Pancreas (tissue), 10 donors: Measurements from ENCODE around the gene COL6A5. TPM values are rescaled to one million over a fixed set of nuclear protein-coding genes. Genes with fewer than 3 reads are reported as not detected.

Experiments used
- ATAC-seq, 4 donors: fragments of 200-7000 bp; cut with Tn5 transposase; one replicate each; pipeline versions ENCODE4 v1.8.0 to v1.9.1; 2020; ENCODE audit warnings: mild to moderate bottlenecking in 4 of 4, moderate library complexity in 4 of 4
- DNase-seq, 6 donors: peaks; one replicate each; pipeline ENCODE4 v3.0.0-alpha.2; 2020
- FAIRE-seq: peaks from 2 replicates; lab custom pipeline; 2012; peaks lifted over from hg19 to GRCh38; lab: Jason Lieb, UNC
- H3K27ac ChIP-seq, 4 donors: fragments of 200-600 bp; sonication (generic); 1 replicate in 3 of 4; 2 replicates in 1 of 4; pipeline versions ENCODE4 v1.5.0 to v1.8.0; 2020
- H3K27me3 ChIP-seq, 4 donors: fragments of 200-600 bp; one replicate each; pipeline ENCODE4 v1.8.0; 2021
- H3K36me3 ChIP-seq, 3 donors: fragments of 200-600 bp; sonication (generic) in 1 of 3; one replicate each; pipeline versions ENCODE4 v1.5.0 to v1.8.0; 2020 to 2021
- H3K4me1 ChIP-seq, 3 donors: fragments of 200-600 bp; one replicate each; pipeline ENCODE4 v1.8.0; 2021
- H3K4me3 ChIP-seq, 4 donors: fragments of 200-600 bp; sonication (generic) in 2 of 4; one replicate each; pipeline versions ENCODE4 v1.5.0 to v1.8.0; 2020 to 2021
- H3K9me3 ChIP-seq, 4 donors: fragments of 200-600 bp; one replicate each; pipeline ENCODE4 v1.8.0; 2021
- WGBS, 2 donors: extraction: QIAGEN DNeasy Blood & Tissue Kit; methylation state at CpG; one replicate each; pipeline ENCODE4 v1.1.7; 2013; 5-methylcytosine and 5-hydroxymethylcytosine counted together
- intact Hi-C, 3 donors: fragments of 100-400 bp; cut with DNase I; formaldehyde crosslinking; loops; one replicate each; pipeline versions ENCODE4 v1.11.1 to v1.14.2; 2022
- polyA plus RNA-seq, 2 donors: library from polyadenylated mRNA; stranded (reverse); fragments of 200-250 nt; gene quantifications; one replicate each; pipeline ENCODE4 v1.2.3, GENCODE V29; 2013
- total RNA-seq, 6 donors: library from RNA; stranded (reverse); fragmentation: NEBNext Ultra II Directional in 4 of 6; extraction: Animal tissue kit (Norgen Biotek cat#: 25700) in 4 of 6; gene quantifications; one replicate each; pipeline versions ENCODE4 v1.2.1 to v1.2.4, GENCODE V29; 2021 to 2023
- TF ChIP-seq, protein P1 (sequence below), 4 donors: fragments of 200-600 bp; sonication (generic) in 3 of 4; IDR thresholded peaks; one replicate each; pipeline versions ENCODE4 v1.5.0 to v1.8.0; 2021; ENCODE audit warnings: antibody characterized with exemption in 4 of 4
- donor health status: healthy with polysubstance abuse.
- donor health status: DM: no; HTN: no; CAD: no; lungs with moderate emphysema.
- donor health status: DM: no; HTN: no; CAD: no.
- donor health status: control.
- donor health status: control.
- donor health status: Bipolar disorder and iron deficiency.
- donor health status: DM: yes; HTN: yes; CAD: no.
- donor health status: DM: no; HTN: no; CAD: no.
- donor health status: DM: no; HTN: no; CAD: no.
- donor health status: DM: yes; HTN: yes; CAD: no.

COL6A5 gene
- under 1 TPM in 1 of 6 donors, not detected in 5; 0.03 TPM for total RNA-seq
- not detected for polyA plus RNA-seq

DNA sequence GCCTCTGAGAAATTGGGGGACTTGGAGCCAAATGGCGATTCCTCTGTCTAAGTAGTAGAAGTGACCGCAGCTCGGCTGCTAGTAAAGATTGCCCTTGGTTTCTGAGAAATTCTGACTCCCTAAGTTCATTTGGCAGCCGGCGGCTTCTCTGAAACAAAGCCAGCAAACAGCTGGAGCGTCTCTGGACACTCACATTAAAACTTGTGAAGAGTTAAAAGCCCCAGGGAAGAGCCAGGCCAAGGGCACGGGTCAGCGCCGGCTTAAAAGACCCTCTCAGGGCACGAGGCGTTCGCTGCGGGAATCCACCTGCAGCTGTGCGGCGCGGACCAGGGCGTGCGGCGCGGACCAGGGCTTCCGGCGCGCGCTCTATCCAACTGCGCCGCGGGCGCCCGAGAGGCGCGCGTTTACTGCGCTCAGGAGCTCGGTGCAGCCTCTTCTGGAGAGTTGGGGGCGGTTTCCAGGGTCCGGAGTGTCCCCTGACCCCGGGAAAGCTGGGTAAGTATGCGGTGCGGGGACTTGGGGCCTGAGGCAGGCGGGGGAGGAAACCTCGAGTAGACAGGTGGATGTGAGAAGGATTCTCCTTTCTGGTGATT is at the start of gene COL6A5:
COL6A5 (plus strand) TSS at position 186 of the 593 bp plus-strand sequence. CDS start 27,967 bp downstream, outside the sequence.
- H3K9me3 ChIP-seq = no peaks in the 10 kb centered on the region
- peaks cover 0 to 7% (median 3%) of the 10 kb centered on the region in 4 donors for H3K27me3 ChIP-seq
- ATAC-seq = no peak
- DNase-seq = peak in 2 of 6 donors; percentile 28
- H3K27ac ChIP-seq = no peak within 1 kb of the TSS
- no peak for FAIRE-seq
- H3K4me1 ChIP-seq = no peaks in the 10 kb centered on the region
- H3K4me3 ChIP-seq = no peak within 1 kb of the TSS
- H3K36me3 ChIP-seq = no peaks in the 10 kb centered on the region
- WGBS, 2 donors = 1% methylated on average over 37 to 41 of the region's 41 CpGs
- intact Hi-C loops = no loop called here
- TF ChIP-seq, protein P1, sequence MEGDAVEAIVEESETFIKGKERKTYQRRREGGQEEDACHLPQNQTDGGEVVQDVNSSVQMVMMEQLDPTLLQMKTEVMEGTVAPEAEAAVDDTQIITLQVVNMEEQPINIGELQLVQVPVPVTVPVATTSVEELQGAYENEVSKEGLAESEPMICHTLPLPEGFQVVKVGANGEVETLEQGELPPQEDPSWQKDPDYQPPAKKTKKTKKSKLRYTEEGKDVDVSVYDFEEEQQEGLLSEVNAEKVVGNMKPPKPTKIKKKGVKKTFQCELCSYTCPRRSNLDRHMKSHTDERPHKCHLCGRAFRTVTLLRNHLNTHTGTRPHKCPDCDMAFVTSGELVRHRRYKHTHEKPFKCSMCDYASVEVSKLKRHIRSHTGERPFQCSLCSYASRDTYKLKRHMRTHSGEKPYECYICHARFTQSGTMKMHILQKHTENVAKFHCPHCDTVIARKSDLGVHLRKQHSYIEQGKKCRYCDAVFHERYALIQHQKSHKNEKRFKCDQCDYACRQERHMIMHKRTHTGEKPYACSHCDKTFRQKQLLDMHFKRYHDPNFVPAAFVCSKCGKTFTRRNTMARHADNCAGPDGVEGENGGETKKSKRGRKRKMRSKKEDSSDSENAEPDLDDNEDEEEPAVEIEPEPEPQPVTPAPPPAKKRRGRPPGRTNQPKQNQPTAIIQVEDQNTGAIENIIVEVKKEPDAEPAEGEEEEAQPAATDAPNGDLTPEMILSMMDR (IDR thresholded peaks at IDR 0.05) = no peak

DNA sequence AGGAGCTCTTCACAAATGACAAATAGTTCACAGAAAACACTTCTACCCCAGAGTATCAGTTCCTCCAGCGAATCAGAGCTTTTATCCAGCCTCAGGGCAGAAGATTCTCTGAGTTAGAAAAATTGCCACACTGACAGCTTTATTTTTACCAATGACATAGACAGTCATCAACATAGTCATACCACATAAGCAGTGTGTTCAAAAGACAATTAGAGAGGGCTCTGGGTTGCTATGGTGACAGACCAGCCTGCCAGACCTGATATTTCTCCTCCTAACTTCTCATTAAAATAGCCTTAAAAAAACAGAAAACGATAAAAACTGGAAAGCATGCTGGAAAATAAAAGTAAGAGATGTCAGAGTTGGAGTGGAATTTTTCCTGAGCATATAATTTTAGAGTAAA is 45.9 kb upstream of the COL6A5 start:
- ATAC-seq = no peak
- no peak for DNase-seq
- no peaks in the 10 kb centered on the region for H3K27me3 ChIP-seq
- H3K4me1 ChIP-seq = no peaks in the 10 kb centered on the region
- H3K4me3 ChIP-seq = no peak overlapping the region
- TF ChIP-seq, protein P1 (IDR thresholded peaks at IDR 0.05) = no peak
- H3K36me3 ChIP-seq = no peaks in the 10 kb centered on the region
- no peaks in the 10 kb centered on the region for H3K9me3 ChIP-seq
- 28 to 46% methylated on average over 2 of the region's 2 CpGs for WGBS, 2 donors
- H3K27ac ChIP-seq = no peak overlapping the region
- intact Hi-C loops = no loop called here
- FAIRE-seq = no peak

DNA sequence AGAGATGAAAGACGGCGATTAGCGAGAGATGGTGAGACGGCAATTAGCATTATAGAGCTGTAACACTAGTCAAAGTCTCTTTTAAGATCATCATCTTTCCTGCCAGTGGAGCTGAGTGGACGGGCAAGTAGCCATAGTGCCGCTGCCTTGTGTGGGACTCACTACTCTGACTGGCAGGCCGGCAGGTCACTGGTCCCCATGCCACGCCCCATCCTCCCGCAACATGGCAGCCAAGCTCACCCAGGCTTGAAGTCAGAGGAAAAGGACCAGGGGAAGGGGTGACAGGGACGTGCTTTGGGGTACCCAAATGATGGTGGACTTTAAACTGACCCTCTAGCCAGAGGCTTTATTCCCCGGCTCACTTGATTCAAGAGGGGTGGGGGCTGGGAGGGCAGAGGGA is 44.6 kb upstream of the COL6A5 start:
- no peak overlapping the region for H3K4me3 ChIP-seq
- ATAC-seq (no peak), FAIRE-seq (no peak), DNase-seq (peak in 1 of 6 donors; percentile 22)
- intact Hi-C loops = no loop called here
- no peaks in the 10 kb centered on the region for H3K4me1 ChIP-seq
- H3K27ac ChIP-seq = no peak overlapping the region
- WGBS, 2 donors = 81 to 85% methylated on average over 11 of the region's 11 CpGs
- H3K36me3 ChIP-seq = no peaks in the 10 kb centered on the region
- TF ChIP-seq, protein P1 (IDR thresholded peaks at IDR 0.05) = no peak
- no peaks in the 10 kb centered on the region for H3K27me3 ChIP-seq
- H3K9me3 ChIP-seq = no peaks in the 10 kb centered on the region

GRCh38 chr3:130310109-130310508 is 35.4 kb upstream of the COL6A5 start:
- TF ChIP-seq, protein P1 (IDR thresholded peaks at IDR 0.05) = no peak
- DNase-seq (no peak), FAIRE-seq (no peak), ATAC-seq (no peak)
- 49 to 50% methylated on average over 4 of the region's 4 CpGs for WGBS, 2 donors
- no peaks in the 10 kb centered on the region for H3K4me1 ChIP-seq
- intact Hi-C loops = no loop called here
- H3K4me3 ChIP-seq = no peak overlapping the region
- no peak overlapping the region for H3K27ac ChIP-seq
- H3K36me3 ChIP-seq = no peaks in the 10 kb centered on the region
- no peaks in the 10 kb centered on the region for H3K27me3 ChIP-seq
- H3K9me3 ChIP-seq = no peaks in the 10 kb centered on the region

GRCh38 chr3:130312374-130312773 is 33.1 kb upstream of the COL6A5 start:
- TF ChIP-seq, protein P1 (IDR thresholded peaks at IDR 0.05) = no peak
- intact Hi-C loops = no loop called here
- Histone ChIP-seq H3K9me3 (no peaks in the 10 kb centered on the region), H3K4me1 (no peaks in the 10 kb centered on the region), H3K4me3 (no peak overlapping the region), H3K27me3 (no peaks in the 10 kb centered on the region), H3K27ac (no peak overlapping the region), H3K36me3 (no peaks in the 10 kb centered on the region)
- FAIRE-seq (no peak), DNase-seq (no peak), ATAC-seq (no peak)
